HepG2 (cell line): ENCODE measurements around the gene ZNF287. TPM values are rescaled to one million over a fixed set of nuclear protein-coding genes. Genes with fewer than 3 reads are reported as not detected.
A peak's percentile ranks its signal among the peaks of the same experiment; 100 is the strongest.

Source experiments
- ARID5B ChIP-seq: IDR thresholded peaks from 2 replicates; pipeline ENCODE4 v1.4.0; 2020; ENCODE audit warnings: mild to moderate bottlenecking, missing genetic modification reagents
- CBX1 ChIP-seq: IDR thresholded peaks from one replicate; pipeline ENCODE4 v1.6.1; 2016; ENCODE audit warnings: antibody characterized with exemption, low read depth
- HNF1A ChIP-seq, 2 experiments: sonication (generic) in 1 of 2; formaldehyde crosslinking in 1 of 2; IDR thresholded peaks; 2 replicates each; pipeline versions ENCODE4 v1.4.0 to v1.6.1; 2016 to 2020; ENCODE audit warnings: borderline replicate concordance in 1 of 2, low read depth in 1 of 2, mild to moderate bottlenecking in 1 of 2, missing genetic modification reagents in 1 of 2
- SIX1 ChIP-seq: sonication (generic); formaldehyde crosslinking; IDR thresholded peaks from 2 replicates; pipeline ENCODE4 v1.4.0; 2020; ENCODE audit warnings: missing genetic modification reagents, borderline replicate concordance
- ZBED4 ChIP-seq: sonication (generic); formaldehyde crosslinking; IDR thresholded peaks from 2 replicates; pipeline ENCODE4 v1.4.0; 2020; ENCODE audit warnings: missing genetic modification reagents, borderline replicate concordance
- ZGPAT ChIP-seq: IDR thresholded peaks from 2 replicates; pipeline ENCODE4 v1.6.1; 2016; ENCODE audit warnings: mild to moderate bottlenecking
- ZNF33A ChIP-seq: sonication (generic); formaldehyde crosslinking; IDR thresholded peaks from 2 replicates; pipeline ENCODE4 v1.5.1; 2020; ENCODE audit warnings: missing genetic modification reagents, mild to moderate bottlenecking, moderate library complexity, borderline replicate concordance
- ZNF746 ChIP-seq: sonication (generic); formaldehyde crosslinking; IDR thresholded peaks from 2 replicates; pipeline ENCODE4 v1.8.0; 2022; ENCODE audit warnings: mild to moderate bottlenecking, missing genetic modification reagents
- ZNF788 ChIP-seq: sonication (generic); formaldehyde crosslinking; IDR thresholded peaks from 2 replicates; pipeline ENCODE4 v1.5.0; 2020; ENCODE audit warnings: mild to moderate bottlenecking, missing genetic modification reagents, borderline replicate concordance
- ZXDC ChIP-seq: sonication (generic); formaldehyde crosslinking; IDR thresholded peaks from 2 replicates; pipeline ENCODE4 v1.5.0; 2020; ENCODE audit warnings: mild to moderate bottlenecking, missing genetic modification reagents
- polyA plus RNA-seq, 8 experiments: library from polyadenylated mRNA; depleted of rRNA in 3 of 8; stranded (reverse) in 7 of 8; unstranded in 1 of 8; fragments of >200 nt; fragmentation: Illumina TruSeq in 4 of 8; extraction: Trizol in 4 of 8; gene quantifications; 2 replicates each; pipeline versions ENCODE4 v1.2.1 to v1.2.3, GENCODE V29; 2011 to 2016; ENCODE audit warnings: low read depth in 4 of 8, missing spikeins in 1 of 8, mixed read lengths in 1 of 8; ENCODE audit not compliant: insufficient read depth in 1 of 8
- total RNA-seq, 5 experiments: library from RNA; depleted of rRNA; stranded (reverse); fragments of >200 nt; fragmentation: Illumina TruSeq; extraction: Trizol; gene quantifications; 2 replicates each; pipeline ENCODE4 v1.2.3, GENCODE V29; 2016; ENCODE audit warnings: low read depth in 1 of 5

Gene ZNF287
- total and polyA plus RNA-seq, 2 of the 13 experiments (the other 11 are each of a cell fraction or from before 2014, with no cell fraction given) = 0.21 TPM; not detected in 1

GRCh38 chr17:16521070-16521727, 47.8 kb downstream of the ZNF287 start (continued):
- TF ChIP-seq ZBED4 (CRISPR knock-in tag) (peak; percentile 35; the same call in 1 of the 2 replicates), ARID5B (CRISPR knock-in tag) (peak; percentile 56; the same call in 1 of the 2 replicates), ZNF788 (CRISPR knock-in tag) (no peak; the same call in 1 of the 2 replicates), CBX1 (no peak), ZXDC (CRISPR knock-in tag) (no peak), SIX1 (CRISPR knock-in tag) (no peak), HNF1A (IDR thresholded peaks at IDR 0.05; ENCODE audit: low read depth) (peak; percentile 51; the same call in 1 of the 2 replicates), HNF1A (CRISPR knock-in tag; IDR thresholded peaks at IDR 0.05; ENCODE audit: borderline replicate concordance) (no peak; the same call in 1 of the 2 replicates), ZGPAT (CRISPR knock-in tag) (peak; percentile 54; the same call in 1 of the 2 replicates), ZNF33A (no peak), ZNF746 (CRISPR knock-in tag) (0 out of 2 replicates have a peak, but pooled peaks have one; percentile 25)
